Neural cell (in vitro differentiated cells): ENCODE results near the gene COPZ1. TPM values are rescaled to one million over a fixed set of nuclear protein-coding genes. Genes with fewer than 3 reads are reported as not detected.
A peak's percentile ranks its signal among the peaks of the same experiment; 100 is the strongest.
"Not testable (repeated sequence)": the region's sequence is repeated elsewhere in the genome, so short reads cannot be mapped to it uniquely, and the experiment has no call there.

ENCODE experiments used
- H2AFZ ChIP-seq: fragments of 200-600, 300-800 bp; sonication (generic), shearing (Covaris generic); 2 replicates; pipeline ENCODE4 v1.6.0; 2014; ENCODE audit warnings: low read depth, mild to moderate bottlenecking, antibody characterized with exemption, low read length, moderate library complexity
- H3F3A ChIP-seq: fragments of 200-600 bp; shearing (Covaris generic); 2 replicates; pipeline ENCODE4 v1.6.1; 2016; ENCODE audit warnings: mild to moderate bottlenecking, moderate library complexity, mixed read lengths, antibody characterized with exemption, low read length; ENCODE audit not compliant: insufficient read depth, poor library complexity, severe bottlenecking
- H3K27ac ChIP-seq: fragments of 200-600, 300-800 bp; sonication (generic), shearing (Covaris generic); 2 replicates; pipeline ENCODE4 v1.5.1; 2014; ENCODE audit warnings: mild to moderate bottlenecking, low read length, moderate library complexity
- H3K27me3 ChIP-seq: fragments of 300-800, 200-600 bp; sonication (generic), shearing (Covaris generic); 2 replicates; pipeline ENCODE4 v1.6.0; 2014; ENCODE audit warnings: mild to moderate bottlenecking, low read depth, low read length, moderate library complexity; ENCODE audit not compliant: insufficient read depth
- H3K36me3 ChIP-seq: fragments of 300-800, 200-600 bp; sonication (generic), shearing (Covaris generic); 2 replicates; pipeline ENCODE4 v1.5.1; 2014; ENCODE audit warnings: mild to moderate bottlenecking, antibody characterized with exemption, low read length, moderate library complexity; ENCODE audit not compliant: insufficient read depth
- H3K4me2 ChIP-seq: fragments of 300-800, 200-600 bp; sonication (generic), shearing (Covaris generic); 2 replicates; pipeline ENCODE4 v1.6.0; 2014; ENCODE audit warnings: mild to moderate bottlenecking, low read length
- H3K4me3 ChIP-seq: fragments of 300-800, 200-600 bp; sonication (generic), shearing (Covaris generic); 2 replicates; pipeline ENCODE4 v1.5.1; 2014; ENCODE audit warnings: mild to moderate bottlenecking, low read length, moderate library complexity
- H3K79me2 ChIP-seq: fragments of 200-600 bp; shearing (Covaris generic); replicated peaks from 2 replicates; pipeline ENCODE4 v1.6.0; 2014; ENCODE audit warnings: mild to moderate bottlenecking, low read length, moderate library complexity; ENCODE audit not compliant: insufficient read depth
- H3K9ac ChIP-seq: fragments of 300-800, 200-600 bp; sonication (generic), shearing (Covaris generic); 2 replicates; pipeline ENCODE4 v1.6.1; 2016; ENCODE audit warnings: mild to moderate bottlenecking, low read length, mixed read lengths
- H3K9me2 ChIP-seq: fragments of 200-600 bp; shearing (Covaris generic); 2 replicates; pipeline ENCODE4 v1.6.1; 2016; ENCODE audit warnings: mild to moderate bottlenecking, low read length, mixed read lengths; ENCODE audit not compliant: insufficient read depth
- H3K9me3 ChIP-seq: fragments of 200-600, 300-800 bp; sonication (generic), shearing (Covaris generic); 2 replicates; pipeline ENCODE4 v1.6.1; 2016; ENCODE audit warnings: mild to moderate bottlenecking, mixed run types, low read length, moderate library complexity, mixed read lengths
- H4K20me1 ChIP-seq: fragments of 200-600 bp; shearing (Covaris generic); 2 replicates; pipeline ENCODE4 v1.6.1; 2016; ENCODE audit warnings: mild to moderate bottlenecking, mixed run types; ENCODE audit not compliant: insufficient read depth
- EP300 ChIP-seq: fragments of 450-650 bp; conservative IDR thresholded peaks from 2 replicates; pipeline ENCODE4 v1.6.1; 2014; ENCODE audit warnings: antibody characterized with exemption, mild to moderate bottlenecking, moderate library complexity; ENCODE audit not compliant: poor library complexity, severe bottlenecking
- MXI1 ChIP-seq: fragments of 450-650 bp; conservative IDR thresholded peaks from 2 replicates; pipeline ENCODE4 v1.6.1; 2014; ENCODE audit warnings: antibody characterized with exemption, mild to moderate bottlenecking; ENCODE audit not compliant: poor library complexity, severe bottlenecking
- POLR2AphosphoS5 ChIP-seq: IDR thresholded peaks from 2 replicates; pipeline ENCODE4 v1.6.1; 2012
- RAD21 ChIP-seq: fragments of 450-650 bp; conservative IDR thresholded peaks from 2 replicates; pipeline ENCODE4 v1.6.1; 2014; ENCODE audit warnings: antibody characterized with exemption, mild to moderate bottlenecking, moderate library complexity
- SMC3 ChIP-seq: fragments of 450-650 bp; conservative IDR thresholded peaks from 2 replicates; pipeline ENCODE4 v1.6.1; 2014; ENCODE audit warnings: antibody characterized with exemption, mild to moderate bottlenecking, moderate library complexity; ENCODE audit not compliant: poor library complexity
- TAF1 ChIP-seq: IDR thresholded peaks from 2 replicates; pipeline ENCODE4 v1.6.1; 2012; ENCODE audit warnings: low read depth
- polyA plus RNA-seq: library from polyadenylated mRNA; depleted of rRNA; stranded (reverse); fragments of >200 nt; gene quantifications from 2 replicates; pipeline ENCODE4 v1.2.3, GENCODE V29; 2014
- TF ChIP-seq, protein P1 (sequence below): fragments of 450-650 bp; IDR thresholded peaks from 2 replicates; pipeline ENCODE4 v1.5.1; 2014; ENCODE audit warnings: antibody characterized with exemption, mild to moderate bottlenecking, moderate library complexity; ENCODE audit not compliant: poor library complexity, severe bottlenecking

COPZ1 gene
- polyA plus RNA-seq, 1 donor from 2014 or later: 192 TPM

DNA sequence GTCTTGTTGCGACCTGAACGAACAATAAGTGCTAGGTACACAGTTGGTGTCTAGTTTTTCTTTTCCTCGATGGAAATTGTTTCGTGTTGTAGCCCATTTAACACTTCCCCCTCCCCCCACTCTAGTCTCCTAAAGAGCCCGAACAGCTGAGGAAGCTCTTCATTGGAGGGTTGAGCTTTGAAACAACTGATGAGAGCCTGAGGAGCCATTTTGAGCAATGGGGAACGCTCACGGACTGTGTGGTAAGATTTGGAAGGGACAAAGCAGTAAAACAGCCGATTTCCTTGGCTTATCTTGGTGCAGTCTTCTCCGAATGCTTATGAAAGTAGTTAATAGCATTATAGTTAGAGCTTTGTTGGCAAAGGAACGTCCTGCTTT is 43.7 kb upstream of the COPZ1 start:
- Histone ChIP-seq H3K9ac (peak overlapping the region; percentile 90), H4K20me1 (peaks cover 24% of the 10 kb centered on the region), H3K4me3 (peak overlapping the region; percentile 74), H3K79me2 (peaks cover 65% of the 10 kb centered on the region), H3K36me3 (peaks cover 15% of the 10 kb centered on the region), H3K27ac (peak overlapping the region; percentile 97), H3K4me2 (peak overlapping the region; percentile 86)
- not testable (repeated sequence) for H3F3A ChIP-seq, H3K9me2 ChIP-seq, H3K27me3 ChIP-seq, H3K9me3 ChIP-seq, H2AFZ ChIP-seq
- TF ChIP-seq MXI1: peak; percentile 22

DNA sequence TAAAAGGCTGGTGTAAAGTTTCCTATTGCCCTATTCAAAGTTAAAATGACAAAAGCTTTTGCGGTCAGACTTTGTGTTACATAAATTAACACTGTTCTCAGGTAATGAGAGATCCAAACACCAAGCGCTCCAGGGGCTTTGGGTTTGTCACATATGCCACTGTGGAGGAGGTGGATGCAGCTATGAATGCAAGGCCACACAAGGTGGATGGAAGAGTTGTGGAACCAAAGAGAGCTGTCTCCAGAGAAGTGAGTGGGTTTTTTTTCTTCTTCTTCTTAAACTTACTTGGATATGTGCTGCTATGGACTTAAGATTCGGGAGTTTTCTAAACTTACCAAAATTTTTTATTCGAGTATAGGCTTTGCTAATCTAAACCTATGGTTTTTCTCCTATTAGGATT is 43.2 kb upstream of the COPZ1 start:
- H4K20me1 ChIP-seq: peaks cover 27% of the 10 kb centered on the region
- H3F3A ChIP-seq, H3K9me2 ChIP-seq, H3K9me3 ChIP-seq, H2AFZ ChIP-seq, H3K27me3 ChIP-seq: not testable (repeated sequence)
- H3K79me2 ChIP-seq: peaks cover 61% of the 10 kb centered on the region
- peak overlapping the region; percentile 97 for H3K27ac ChIP-seq
- TF ChIP-seq TAF1: peak; percentile 41
- H3K4me2 ChIP-seq: peak overlapping the region; percentile 86
- peaks cover 18% of the 10 kb centered on the region for H3K36me3 ChIP-seq
- peak overlapping the region; percentile 74 for H3K4me3 ChIP-seq
- peak overlapping the region; percentile 90 for H3K9ac ChIP-seq

DNA sequence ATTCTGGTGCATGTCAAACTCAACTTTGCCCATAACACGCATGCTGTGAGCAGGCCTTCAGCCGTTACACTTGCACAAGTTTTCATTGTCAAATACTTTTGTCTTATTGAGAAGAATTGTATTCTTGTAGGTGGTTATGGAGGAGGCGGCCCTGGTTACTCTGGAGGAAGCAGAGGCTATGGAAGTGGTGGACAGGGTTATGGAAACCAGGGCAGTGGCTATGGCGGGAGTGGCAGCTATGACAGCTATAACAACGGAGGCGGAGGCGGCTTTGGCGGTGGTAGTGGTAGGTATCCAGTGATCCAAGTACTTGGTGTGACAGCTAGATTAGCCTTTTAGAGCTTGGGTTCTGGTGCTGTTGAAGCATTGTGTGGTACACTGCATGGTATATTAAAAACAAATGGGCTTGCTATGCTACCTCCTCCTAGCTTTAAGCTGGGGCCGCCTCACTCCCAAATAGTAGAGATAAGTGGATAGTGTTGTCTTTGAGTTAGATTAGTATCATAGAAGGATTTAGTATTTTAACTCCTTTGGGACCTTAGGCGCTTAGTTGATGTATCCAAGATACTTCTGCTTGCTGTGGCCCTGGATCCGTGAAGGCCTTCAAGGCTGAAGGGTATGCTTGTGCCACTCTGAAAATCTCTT is 41.9 kb upstream of the COPZ1 start:
- peaks cover 27% of the 10 kb centered on the region for H4K20me1 ChIP-seq
- H3K36me3 ChIP-seq: peaks cover 18% of the 10 kb centered on the region
- H3K27me3 ChIP-seq: no peaks in the 10 kb centered on the region
- no peak overlapping the region for H2AFZ ChIP-seq
- H3K27ac ChIP-seq: no peak overlapping the region
- H3F3A ChIP-seq: peaks cover 7% of the 10 kb centered on the region
- peak overlapping the region; percentile 74 for H3K4me3 ChIP-seq
- no peaks in the 10 kb centered on the region for H3K9me3 ChIP-seq
- peak overlapping the region; percentile 35 for H3K9ac ChIP-seq
- peak overlapping the region; percentile 86 for H3K4me2 ChIP-seq
- TF ChIP-seq SMC3: no peak
- no peak for TF ChIP-seq POLR2AphosphoS5
- TF ChIP-seq MXI1: no peak
- TF ChIP-seq, protein P1, sequence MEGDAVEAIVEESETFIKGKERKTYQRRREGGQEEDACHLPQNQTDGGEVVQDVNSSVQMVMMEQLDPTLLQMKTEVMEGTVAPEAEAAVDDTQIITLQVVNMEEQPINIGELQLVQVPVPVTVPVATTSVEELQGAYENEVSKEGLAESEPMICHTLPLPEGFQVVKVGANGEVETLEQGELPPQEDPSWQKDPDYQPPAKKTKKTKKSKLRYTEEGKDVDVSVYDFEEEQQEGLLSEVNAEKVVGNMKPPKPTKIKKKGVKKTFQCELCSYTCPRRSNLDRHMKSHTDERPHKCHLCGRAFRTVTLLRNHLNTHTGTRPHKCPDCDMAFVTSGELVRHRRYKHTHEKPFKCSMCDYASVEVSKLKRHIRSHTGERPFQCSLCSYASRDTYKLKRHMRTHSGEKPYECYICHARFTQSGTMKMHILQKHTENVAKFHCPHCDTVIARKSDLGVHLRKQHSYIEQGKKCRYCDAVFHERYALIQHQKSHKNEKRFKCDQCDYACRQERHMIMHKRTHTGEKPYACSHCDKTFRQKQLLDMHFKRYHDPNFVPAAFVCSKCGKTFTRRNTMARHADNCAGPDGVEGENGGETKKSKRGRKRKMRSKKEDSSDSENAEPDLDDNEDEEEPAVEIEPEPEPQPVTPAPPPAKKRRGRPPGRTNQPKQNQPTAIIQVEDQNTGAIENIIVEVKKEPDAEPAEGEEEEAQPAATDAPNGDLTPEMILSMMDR: no peak
- no peak for TF ChIP-seq RAD21
- no peak for TF ChIP-seq EP300
- peaks cover 47% of the 10 kb centered on the region for H3K79me2 ChIP-seq
- H3K9me2 ChIP-seq: no peaks in the 10 kb centered on the region

DNA sequence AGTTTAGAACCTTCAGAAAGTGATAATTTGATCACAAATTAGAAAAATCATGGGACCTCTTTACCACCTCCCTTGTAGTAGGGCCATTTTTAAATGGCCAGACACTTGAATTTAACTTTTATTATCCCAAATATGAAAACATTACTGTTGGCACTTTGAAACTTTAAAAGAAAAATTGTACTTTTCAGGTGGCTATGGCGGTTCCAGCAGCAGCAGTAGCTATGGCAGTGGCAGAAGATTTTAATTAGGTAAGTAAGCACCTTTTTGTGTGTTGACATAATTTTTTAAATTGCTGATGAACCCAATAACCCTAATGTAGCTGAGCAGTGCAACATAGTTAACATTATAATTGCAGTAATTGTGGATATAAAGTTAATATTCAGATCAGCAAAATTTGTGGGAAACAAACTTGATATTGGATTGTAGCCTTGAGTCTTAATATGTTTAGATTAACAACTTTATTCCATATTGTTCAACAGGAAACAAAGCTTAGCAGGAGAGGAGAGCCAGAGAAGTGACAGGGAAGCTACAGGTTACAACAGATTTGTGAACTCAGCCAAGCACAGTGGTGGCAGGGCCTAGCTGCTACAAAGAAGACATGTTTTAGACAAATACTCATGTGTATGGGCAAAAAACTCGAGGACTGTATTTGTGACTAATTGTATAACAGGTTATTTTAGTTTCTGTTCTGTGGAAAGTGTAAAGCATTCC is 40.7 kb upstream of the COPZ1 start:
- peak overlapping the region; percentile 86 for H3K4me2 ChIP-seq
- H3K9ac ChIP-seq: peak overlapping the region; percentile 35
- not testable (repeated sequence) for H3K9me2 ChIP-seq, H2AFZ ChIP-seq, H3K27ac ChIP-seq, H3K9me3 ChIP-seq, H3K27me3 ChIP-seq, H3F3A ChIP-seq
- H3K4me3 ChIP-seq: peak overlapping the region; percentile 74
- peaks cover 18% of the 10 kb centered on the region for H3K36me3 ChIP-seq
- H4K20me1 ChIP-seq: peaks cover 27% of the 10 kb centered on the region
- H3K79me2 ChIP-seq: peaks cover 37% of the 10 kb centered on the region
